Thyroid gland (tissue), 4 donors: Measurements from ENCODE around the gene KCNAB1.
"Not testable (repeated sequence)": the region's sequence is repeated elsewhere in the genome, so short reads cannot be mapped to it uniquely, and the experiment has no call there.

ENCODE experiments used
- POLR2A ChIP-seq, 2 donors: fragments of 450-650 bp; IDR thresholded peaks; one replicate each; pipeline ENCODE4 v1.6.1; 2017; ENCODE audit warnings: antibody characterized with exemption in 2 of 2, mild to moderate bottlenecking in 2 of 2, moderate library complexity in 1 of 2
- TF ChIP-seq, protein P1 (sequence below), 6 experiments: fragments of 200-600 bp in 3 of 6; fragments of 450-650 bp in 3 of 6; sonication (generic) in 3 of 6; IDR thresholded peaks; one replicate each; pipeline ENCODE4 v1.5.1; 2016 to 2019; ENCODE audit warnings: antibody characterized with exemption in 6 of 6, mild to moderate bottlenecking in 2 of 6, inconsistent platforms in 1 of 6, moderate library complexity in 1 of 6

DNA sequence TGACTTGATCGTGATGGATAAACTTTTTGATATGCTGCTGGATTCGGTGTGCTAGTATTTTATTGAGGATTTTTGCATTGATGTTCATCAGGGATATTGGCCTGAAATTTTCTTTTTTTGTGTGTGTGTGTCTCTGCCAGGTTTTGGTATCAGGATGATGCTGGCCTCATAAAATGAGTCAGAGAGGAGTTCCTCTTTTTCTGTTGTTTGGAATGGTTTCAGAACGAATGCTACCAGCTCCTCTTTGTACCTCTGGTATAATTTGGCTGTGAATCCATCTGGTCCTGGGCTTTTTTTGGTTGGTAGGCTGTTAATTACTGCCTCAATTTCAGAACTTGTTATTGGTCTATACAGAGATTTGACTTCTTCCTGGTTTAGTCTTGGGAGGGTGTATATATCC lies 76.8 kb downstream of the KCNAB1 start:
- TF ChIP-seq, protein P1, sequence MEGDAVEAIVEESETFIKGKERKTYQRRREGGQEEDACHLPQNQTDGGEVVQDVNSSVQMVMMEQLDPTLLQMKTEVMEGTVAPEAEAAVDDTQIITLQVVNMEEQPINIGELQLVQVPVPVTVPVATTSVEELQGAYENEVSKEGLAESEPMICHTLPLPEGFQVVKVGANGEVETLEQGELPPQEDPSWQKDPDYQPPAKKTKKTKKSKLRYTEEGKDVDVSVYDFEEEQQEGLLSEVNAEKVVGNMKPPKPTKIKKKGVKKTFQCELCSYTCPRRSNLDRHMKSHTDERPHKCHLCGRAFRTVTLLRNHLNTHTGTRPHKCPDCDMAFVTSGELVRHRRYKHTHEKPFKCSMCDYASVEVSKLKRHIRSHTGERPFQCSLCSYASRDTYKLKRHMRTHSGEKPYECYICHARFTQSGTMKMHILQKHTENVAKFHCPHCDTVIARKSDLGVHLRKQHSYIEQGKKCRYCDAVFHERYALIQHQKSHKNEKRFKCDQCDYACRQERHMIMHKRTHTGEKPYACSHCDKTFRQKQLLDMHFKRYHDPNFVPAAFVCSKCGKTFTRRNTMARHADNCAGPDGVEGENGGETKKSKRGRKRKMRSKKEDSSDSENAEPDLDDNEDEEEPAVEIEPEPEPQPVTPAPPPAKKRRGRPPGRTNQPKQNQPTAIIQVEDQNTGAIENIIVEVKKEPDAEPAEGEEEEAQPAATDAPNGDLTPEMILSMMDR (IDR thresholded peaks at IDR 0.05): not testable (repeated sequence)
- not testable (repeated sequence) for TF ChIP-seq POLR2A (IDR thresholded peaks at IDR 0.05)
